GM21423 (cell line): ENCODE results near the gene CRYBG1.
"Not testable (repeated sequence)": the region's sequence is repeated elsewhere in the genome, so short reads cannot be mapped to it uniquely, and the experiment has no call there.

Source experiments
- ATAC-seq: cut with Tn5 transposase; IDR thresholded peaks from one replicate; pipeline ENCODE4 v1.9.1; 2021; ENCODE audit warnings: mild to moderate bottlenecking, moderate library complexity; ENCODE audit not compliant: unreplicated experiment

Gene CRYBG1

GRCh38 chr6:106495014-106495413, 134.5 kb downstream of the CRYBG1 start:
- no peak for ATAC-seq

DNA sequence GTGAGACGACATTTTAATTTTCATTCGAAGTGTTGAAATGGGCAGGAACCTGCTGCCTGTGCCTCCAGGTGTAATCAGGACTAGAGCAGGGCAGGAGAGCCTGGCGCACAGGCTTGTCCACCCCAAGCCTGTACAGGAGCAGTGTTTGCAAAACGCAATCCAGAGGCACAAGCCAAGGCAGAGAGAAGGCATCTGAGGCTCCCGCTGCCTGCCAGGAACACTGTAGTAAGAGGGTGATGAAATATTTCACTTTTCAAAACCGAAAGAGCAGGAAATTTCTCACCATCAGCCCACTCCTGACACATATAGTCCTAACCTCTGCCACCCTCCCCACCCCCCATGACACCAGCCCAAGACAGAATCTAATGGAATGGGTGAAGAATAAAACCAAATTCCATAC, 136.3 kb downstream of the CRYBG1 start:
- no peak for ATAC-seq

DNA sequence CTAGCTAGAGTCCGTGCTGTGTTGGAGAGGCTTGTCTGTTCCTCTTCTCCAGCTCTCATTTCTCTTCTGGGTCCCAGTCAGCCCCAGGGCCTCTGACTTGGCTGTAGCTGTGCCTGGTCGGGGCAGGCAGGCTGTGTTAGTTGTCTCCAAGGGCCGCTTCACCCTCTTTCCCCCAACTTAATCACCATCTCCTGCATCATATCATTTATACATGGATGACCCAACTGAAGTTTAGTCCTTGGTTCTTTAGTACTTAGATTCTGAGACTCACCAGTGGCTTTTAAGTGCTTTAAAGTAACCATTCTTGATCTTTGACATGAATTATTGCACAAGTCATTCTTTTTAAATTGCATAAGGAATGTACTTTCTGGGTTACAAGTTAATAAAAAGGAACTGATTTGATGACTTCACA, 141.4 kb downstream of the CRYBG1 start:
- ATAC-seq, result no peak

DNA sequence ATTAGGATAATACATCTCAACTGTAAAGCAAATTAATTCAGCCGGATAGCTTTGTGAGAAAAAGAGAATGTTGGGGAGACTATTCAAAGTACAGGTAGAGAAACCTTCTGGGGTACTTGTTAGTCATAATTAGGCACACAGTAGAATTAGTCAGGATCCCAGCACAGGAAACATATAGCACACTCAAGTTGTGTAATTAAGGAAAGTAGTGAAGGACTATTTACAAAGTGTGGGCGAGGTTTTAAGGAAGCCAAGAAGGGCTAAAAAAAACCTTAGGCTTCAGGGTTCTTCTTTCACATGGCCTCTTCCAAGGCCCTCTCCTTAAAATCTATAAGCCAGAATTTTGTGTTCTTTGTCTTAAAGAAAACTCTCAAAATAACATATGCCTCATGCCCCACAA, 142.0 kb downstream of the CRYBG1 start:
- ATAC-seq, result no peak

- ATAC-seq, result no peak
These were observed 147.8 kb downstream of the CRYBG1 start for GRCh38 chr6:106508277-106508676.

DNA sequence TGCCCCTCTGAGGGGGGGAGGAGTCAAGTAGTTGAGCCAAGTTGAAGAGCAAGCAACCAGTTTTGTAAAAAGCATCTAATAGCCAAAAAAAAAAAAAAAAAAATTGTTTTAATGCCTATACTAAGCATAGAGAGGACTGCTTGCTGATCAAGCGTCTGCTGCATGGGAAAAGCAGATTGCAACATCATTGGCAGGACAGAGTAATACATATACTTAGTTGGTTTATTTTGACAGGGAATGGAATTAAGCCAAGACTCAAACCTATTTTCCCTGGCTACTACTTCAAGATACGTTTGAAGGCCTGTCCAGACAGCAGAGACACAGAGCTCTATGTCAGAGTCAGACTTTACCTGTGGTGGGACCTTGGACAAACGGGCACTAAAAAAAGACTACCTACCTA, 148.3 kb downstream of the CRYBG1 start:
- no peak for ATAC-seq

DNA sequence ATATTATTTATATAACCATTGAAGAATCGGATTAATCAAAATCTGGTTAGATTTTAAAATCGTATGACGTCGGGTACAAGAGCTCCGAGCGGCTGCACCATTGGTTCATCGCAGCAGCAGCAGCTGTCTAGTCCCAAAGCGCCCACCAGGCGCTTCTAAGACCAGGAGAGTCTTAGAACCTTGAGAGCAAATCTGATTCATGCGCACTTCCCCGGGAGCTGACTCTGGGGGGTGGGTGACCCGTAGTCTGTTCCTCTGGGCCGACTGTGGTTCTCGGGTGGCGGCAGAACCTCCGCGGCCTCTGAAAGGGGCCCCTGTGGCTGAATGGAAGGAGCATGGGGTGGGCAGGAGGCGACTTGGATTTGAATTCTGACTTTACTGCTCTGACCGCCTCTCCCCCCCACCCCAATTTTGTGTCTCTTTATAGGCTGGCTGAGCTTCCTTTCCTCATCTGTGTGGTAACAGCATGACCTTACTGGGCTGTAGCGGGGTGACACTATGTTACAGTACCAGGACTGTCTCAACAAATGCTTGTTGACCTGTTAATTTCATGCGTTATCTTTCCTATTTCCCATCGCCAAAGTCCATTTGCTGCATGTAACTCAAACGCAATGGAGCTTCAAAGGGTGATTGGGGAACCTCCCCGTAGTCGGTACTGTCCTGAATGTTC, 149.0 kb downstream of the CRYBG1 start:
- ATAC-seq, result no peak

DNA sequence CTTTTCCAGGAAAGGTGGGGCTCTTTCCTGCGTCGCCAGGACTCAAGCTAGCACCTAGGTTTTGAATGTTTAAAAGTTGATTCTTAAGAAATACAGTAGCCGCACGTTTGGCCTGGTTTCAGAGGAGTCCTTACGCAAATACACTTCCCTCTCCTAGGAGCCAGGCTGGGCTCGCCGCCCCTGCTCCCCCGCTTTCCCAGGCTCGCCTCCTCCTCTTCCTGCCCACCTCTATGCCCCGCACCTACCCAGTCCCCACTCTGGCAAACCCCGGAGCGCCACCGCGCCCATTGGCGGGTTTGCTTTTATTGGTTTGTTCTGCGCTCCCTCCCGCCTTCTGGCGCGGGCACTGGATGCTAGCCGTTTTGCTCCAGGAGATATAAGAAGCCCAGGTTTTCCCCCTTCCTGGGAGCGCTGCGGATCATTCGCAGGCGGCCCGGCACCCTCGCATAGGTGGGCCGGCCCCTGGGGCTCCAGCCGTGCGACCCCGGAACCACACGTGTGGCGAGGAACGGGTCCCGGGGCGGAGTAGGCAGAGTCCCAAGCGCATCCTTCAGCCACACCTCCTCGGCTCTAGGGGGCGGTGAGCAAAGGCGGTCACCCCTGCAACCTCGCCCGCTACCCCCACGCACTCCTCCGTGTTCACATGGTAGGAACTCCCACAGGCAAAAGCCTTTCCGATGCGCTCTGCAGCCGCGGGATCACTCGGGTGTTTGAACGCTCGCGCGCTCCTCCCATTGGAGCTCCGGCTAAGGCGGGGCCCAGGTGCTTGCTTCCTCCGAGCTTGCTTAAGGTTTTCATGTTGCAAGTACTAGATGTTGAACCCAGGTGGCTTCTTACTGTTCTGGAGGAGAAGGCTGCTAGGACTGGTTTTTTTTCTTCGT, 149.8 kb downstream of the CRYBG1 start:
- ATAC-seq, result peak; percentile 44

DNA sequence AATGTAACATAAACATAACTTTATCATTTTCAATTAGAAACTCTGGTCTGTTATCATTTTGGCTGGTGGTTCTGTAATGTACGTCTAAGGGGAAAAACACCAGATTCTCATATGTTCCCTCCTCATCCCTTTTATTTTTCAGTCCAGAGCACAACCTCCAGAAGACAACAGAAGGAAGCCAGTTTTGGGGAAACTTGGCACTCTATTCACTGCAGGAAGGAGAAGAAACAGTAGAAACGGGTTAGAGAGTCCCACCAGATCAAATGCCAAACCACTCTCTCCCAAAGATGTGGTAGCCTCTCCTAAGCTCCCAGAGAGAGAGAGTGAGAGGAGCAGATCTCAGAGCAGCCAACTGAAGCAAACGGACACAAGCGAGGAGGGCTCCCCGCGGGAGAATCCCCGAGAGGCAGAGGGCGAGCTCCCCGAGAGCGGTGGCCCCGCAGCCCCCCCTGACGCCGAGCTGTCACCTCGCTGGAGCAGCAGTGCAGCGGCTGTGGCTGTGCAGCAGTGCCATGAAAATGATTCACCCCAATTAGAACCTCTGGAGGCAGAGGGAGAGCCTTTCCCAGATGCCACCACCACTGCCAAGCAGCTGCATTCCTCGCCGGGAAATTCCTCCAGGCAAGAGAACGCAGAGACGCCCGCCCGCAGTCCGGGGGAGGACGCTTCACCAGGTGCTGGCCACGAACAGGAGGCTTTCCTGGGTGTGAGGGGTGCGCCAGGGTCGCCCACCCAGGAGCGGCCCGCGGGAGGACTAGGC, 151.0 kb downstream of the CRYBG1 start:
- ATAC-seq, result no peak

GRCh38 chr6:106512048-106512967, 151.8 kb downstream of the CRYBG1 start:
- ATAC-seq, result peak; percentile 48

GRCh38 chr6:106512968-106513574, 152.6 kb downstream of the CRYBG1 start:
- ATAC-seq, result no peak

- no peak for ATAC-seq
These were observed 153.5 kb downstream of the CRYBG1 start for GRCh38 chr6:106513808-106514582.

- no peak for ATAC-seq
These were observed 154.0 kb downstream of the CRYBG1 start for GRCh38 chr6:106514583-106514885.

DNA sequence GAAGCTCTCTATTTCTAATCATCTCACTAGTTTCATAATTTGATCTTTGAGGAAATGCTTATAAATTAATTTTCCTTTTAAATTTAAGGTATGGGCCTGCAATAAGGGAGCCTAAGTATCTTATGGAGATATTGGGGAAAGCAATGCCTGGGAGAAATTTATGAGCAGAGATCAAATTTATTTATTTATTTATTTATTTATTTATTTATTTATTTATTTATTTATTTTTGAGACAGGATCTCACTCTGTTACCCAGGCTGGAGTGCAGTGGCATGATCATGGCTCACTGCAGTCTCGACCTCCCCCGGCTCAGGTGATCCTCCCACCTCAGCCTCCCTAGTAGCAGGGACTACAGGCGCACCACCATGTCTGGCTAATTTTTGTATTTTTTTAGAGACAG, 155.1 kb downstream of the CRYBG1 start:
- ATAC-seq, result not testable (repeated sequence)

DNA sequence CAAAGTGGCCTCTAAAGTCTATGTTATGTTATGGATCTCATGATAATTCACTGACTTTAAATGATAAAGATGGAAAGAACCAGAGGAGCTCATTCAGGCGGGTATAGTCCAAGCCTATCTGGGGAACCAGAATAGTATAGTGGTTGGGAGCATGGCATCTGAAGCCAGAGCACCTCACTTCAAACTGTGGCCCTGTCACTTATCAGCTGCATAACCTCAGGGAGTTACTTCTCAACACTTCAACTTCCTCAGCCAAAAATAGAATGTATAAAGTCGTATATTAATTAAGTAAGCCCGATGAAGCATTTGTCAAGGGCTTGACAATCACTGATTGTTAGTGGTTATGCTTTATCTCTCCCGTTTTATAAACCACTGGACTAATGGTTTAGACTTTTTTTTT, 156.1 kb downstream of the CRYBG1 start:
- ATAC-seq, result no peak

DNA sequence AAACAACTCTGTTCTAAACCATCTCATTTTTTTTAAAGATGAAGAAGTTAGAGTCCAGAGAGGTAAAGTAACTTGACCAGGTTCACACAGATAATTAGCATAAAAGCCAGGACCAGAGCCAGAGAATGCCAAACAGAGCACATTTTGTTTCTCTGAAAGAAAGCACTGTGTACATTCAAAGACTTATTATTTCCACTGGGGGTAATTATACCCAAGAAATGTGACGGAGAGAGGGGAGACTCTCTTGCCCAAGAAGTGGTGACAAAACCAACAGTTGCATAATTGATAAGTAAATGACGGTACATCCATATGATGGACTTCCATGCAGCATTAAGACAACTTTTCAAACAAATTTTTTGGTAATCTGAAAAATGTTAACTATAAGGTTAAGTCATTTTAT, 157.2 kb downstream of the CRYBG1 start:
- ATAC-seq, result no peak

- no peak for ATAC-seq
These were observed 158.2 kb downstream of the CRYBG1 start for GRCh38 chr6:106518748-106519147.

DNA sequence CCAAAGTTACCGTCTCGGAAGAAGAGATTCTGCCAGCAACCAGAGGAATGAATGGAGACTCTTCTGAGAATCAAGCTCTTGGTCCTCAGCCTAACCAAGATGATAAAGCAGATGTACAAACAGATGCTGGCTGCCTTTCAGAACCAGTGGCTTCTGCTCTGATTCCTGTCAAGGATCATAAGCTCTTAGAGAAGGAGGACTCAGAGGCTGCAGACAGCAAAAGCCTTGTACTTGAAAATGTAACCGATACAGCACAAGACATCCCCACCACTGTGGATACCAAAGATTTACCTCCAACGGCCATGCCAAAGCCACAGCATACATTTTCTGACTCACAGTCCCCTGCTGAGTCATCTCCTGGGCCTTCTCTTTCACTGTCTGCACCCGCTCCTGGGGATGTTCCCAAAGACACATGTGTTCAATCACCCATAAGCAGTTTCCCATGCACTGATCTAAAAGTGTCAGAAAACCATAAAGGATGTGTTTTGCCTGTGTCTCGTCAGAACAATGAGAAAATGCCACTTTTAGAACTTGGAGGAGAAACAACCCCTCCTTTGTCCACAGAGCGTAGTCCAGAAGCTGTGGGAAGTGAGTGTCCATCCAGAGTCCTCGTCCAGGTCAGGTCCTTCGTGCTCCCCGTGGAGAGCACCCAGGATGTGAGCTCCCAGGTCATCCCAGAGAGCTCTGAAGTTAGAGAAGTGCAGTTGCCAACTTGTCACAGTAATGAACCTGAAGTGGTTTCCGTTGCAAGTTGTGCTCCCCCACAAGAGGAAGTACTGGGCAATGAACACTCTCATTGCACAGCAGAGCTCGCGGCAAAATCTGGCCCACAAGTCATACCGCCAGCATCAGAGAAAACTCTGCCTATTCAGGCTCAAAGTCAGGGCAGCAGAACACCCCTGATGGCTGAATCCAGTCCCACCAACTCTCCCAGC, 159.2 kb downstream of the CRYBG1 start:
- ATAC-seq, result peak; percentile 50
